HPDE6-E6E7 (cell line): Measurements from ENCODE around the gene LRRC28.
A peak's percentile ranks its signal among the peaks of the same experiment; 100 is the strongest.

ENCODE experiments used
- DNase-seq: peaks from one replicate; pipeline ENCODE4 v3.0.0; 2011; ENCODE audit warnings: missing footprints; ENCODE audit errors: extremely low spot score

The LRRC28 gene

GRCh38 chr15:99435113-99435695 lies 183.9 kb downstream of the LRRC28 start:
- DNase-seq = peak; percentile 68

DNA sequence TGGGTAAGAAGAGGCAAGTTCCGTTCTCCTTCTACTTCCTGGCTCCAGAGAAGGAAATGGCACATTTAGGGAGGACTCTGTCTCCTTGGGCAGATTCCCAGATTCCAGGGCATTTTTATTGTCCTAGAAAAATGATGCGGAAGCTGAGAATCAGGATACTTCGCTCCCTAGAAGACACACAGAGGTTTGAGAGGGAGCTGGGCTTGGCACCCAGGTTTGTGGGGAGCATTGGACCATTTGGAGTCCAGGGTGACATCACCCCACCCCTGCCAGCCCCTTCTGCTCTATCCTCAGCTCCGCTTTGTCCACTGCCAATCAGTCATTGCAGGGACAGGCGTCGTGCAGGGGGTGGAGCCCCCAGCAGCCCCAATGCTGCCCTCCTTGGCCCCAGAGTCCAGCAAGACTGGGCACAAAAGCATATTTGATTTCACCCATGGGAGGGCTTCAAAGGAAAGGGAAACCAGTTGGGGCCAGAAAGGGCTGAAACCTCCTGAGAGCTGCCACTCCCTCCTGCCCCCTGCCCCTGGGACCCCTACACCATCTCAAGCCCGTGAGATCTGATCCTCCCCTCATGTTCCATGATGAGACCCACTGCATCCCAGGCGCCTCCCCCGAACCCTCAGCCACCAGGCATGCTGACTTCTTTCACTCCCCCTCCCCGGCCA lies 184.7 kb downstream of the LRRC28 start:
- no peak for DNase-seq

GRCh38 chr15:99436542-99437314 lies 185.4 kb downstream of the LRRC28 start:
- DNase-seq = no peak

DNA sequence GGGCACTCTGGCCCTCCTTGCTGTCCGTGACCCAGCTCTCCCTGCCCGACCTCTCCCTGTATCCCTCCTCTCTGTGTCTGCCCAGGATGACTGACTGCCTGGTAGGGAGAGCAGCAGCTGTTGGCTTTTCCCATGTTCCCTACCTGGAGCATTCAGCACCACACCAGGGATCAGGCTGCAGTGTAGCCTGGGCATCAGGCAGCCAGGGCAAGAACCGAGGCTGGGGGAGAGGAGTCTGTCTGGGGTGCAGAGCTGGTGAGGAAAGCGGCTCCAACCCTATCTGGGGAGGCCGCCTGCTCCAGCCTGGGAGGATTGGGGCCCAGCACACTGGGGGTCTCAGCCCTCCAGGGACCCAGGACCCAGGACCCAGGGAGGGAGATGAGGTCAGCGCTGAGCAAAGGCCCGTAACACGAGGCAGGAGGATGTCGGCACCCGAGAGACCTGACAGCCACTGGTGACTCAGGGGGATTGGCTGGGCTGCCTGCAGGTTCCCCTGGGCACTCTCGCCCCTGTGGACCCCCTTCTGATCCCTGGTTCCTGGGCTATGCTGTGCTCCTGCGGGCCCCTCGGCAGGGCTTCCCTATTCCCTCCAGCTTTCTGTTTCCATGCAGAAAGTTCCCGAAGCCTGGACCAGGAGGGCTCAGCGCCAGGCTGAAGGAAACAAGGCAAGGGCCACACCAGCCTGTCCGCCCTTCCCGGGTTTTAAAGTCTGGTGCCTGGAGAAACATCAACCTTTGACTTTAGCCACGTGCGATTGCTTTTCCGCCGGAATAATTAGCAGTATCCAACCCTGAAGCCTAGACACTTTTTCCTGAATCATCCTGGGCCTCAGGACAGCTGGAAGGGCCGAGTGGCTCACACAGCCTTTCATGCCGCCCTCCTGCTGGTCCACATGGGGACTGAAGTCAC lies 186.3 kb downstream of the LRRC28 start:
- DNase-seq = no peak

DNA sequence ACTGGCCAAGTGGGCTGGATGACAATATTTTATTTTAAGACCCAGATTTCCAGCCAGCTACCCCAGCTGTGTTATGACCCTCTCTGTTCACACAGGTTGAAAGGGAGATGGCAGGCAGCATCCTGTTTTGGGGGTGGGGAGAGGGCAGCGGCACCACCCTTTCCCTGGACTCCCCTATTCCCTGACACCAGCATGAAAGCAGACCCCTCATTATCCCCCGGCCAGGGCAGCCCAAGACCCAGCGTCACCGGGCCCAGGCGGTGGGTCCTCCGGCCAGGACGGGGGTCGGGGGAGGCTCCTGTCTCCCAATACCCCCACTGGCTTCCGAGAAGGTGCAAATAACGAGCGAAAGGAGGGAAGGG lies 186.9 kb downstream of the LRRC28 start:
- DNase-seq = no peak

- DNase-seq = no peak
Observed at GRCh38 chr15:99438691-99439523, 187.6 kb downstream of the LRRC28 start.

DNA sequence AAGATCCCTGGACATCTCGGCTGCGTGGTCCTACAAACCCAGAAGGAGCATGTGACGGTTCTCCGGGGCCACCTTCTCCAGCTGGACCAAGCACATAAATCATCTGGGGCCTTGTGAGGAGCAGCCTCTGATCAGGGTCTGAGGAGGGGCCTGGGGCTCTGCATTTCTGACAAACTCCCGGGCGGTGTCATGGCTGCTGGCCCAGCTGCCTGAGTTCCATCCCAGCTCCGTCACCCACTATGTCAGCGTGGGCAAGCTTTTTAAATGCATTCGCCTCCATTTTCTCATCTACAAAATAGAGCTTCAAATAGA lies 188.2 kb downstream of the LRRC28 start:
- DNase-seq = no peak

GRCh38 chr15:99440029-99440428 lies 188.7 kb downstream of the LRRC28 start:
- DNase-seq = no peak
